ENCODE data around the gene PABPN1L. TPM values are rescaled to one million over a fixed set of nuclear protein-coding genes. Genes with fewer than 3 reads are reported as not detected.

Gene PABPN1L
- total and polyA plus RNA-seq, 2 of the 4 experiments (the other 2 are of a cell fraction): not detected

DNA sequence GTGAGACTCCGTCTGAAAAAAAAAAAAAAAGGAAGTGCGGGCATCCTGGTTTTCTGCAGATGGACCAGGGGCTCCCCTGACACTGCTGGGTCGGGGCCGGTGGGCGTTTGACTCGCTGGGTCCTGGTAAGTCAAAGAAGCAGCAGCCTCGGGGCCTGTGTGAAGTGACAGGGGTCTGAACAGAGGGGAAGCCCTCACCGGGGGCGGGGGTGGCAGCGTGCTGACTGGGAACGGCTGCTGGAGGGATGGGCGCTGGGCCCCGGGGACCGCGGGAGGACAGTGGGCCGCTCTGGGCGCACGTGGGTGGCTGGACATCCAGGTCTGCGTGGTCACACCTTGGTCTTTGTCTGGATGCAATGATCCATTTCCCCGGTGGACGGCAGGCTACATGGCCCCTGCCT is 17.9 kb downstream of the PABPN1L start:
- ATAC-seq (ENCODE audit: low read depth) (no peak), DNase-seq (no peak)
- Histone ChIP-seq H3K56ac (ENCODE audit: extremely low read depth, insufficient read depth, low read length) (no peak overlapping the region), H3K4me1 (ENCODE audit: control insufficient read depth, insufficient read depth, low read length) (peaks cover 3% of the 10 kb centered on the region; the same call in 1 of the 2 replicates), H2BK20ac (ENCODE audit: low read depth, low read length) (no peak overlapping the region), H3K4me3 (ENCODE audit: insufficient read depth, low read depth, low read length) (no peak overlapping the region), H3K23ac (ENCODE audit: low read depth, low read length) (no peak overlapping the region), H3K27ac (ENCODE audit: insufficient read depth, low read length) (no peak overlapping the region), H4K91ac (ENCODE audit: insufficient read depth, low read depth, low read length) (no peak overlapping the region), H3K79me1 (ENCODE audit: low read depth in 1 of 2, low read length in 2 of 2) (peaks cover 2 to 20% of the 10 kb centered on the region in 2 experiments; a peak in 3 of 4 replicates), H2AFZ (replicated peaks; ENCODE audit: low read length, poor library complexity) (no peak overlapping the region), H3K4ac (ENCODE audit: low read depth, low read length) (no peak overlapping the region), H3K9me3 (ENCODE audit: control insufficient read depth, insufficient read depth, low read length) (no peaks in the 10 kb centered on the region), H3K36me3 (ENCODE audit: control insufficient read depth, insufficient read depth, low read length) (peaks cover 11% of the 10 kb centered on the region), H2AK5ac (ENCODE audit: low read depth, low read length) (no peak overlapping the region), H3K18ac (ENCODE audit: low read depth, low read length) (no peak overlapping the region), H3K14ac (replicated peaks; ENCODE audit: low read depth, low read length) (no peak overlapping the region), H2BK120ac (ENCODE audit: low read depth, low read length) (no peak overlapping the region), H4K5ac (ENCODE audit: low read depth, low read length) (no peak overlapping the region), H2BK15ac (ENCODE audit: low read depth, low read length) (no peak overlapping the region), H3K4me2 (ENCODE audit: low read depth, low read length) (no peak overlapping the region), H4K8ac (ENCODE audit: low read depth in 2 of 2, low read length in 2 of 2) (no peak overlapping the region), H2BK5ac (ENCODE audit: low read depth, low read length, poor library complexity, severe bottlenecking) (no peak overlapping the region), H2AK9ac (replicated peaks; ENCODE audit: low read depth, low read length, poor library complexity) (no peak overlapping the region), H3K9ac (ENCODE audit: low read depth, low read length) (no peak overlapping the region), H4K20me1 (ENCODE audit: insufficient read depth, low read length) (peaks cover 10% of the 10 kb centered on the region; the same call in 1 of the 2 replicates), H3K9me1 (ENCODE audit: insufficient read depth, low read length) (no peaks in the 10 kb centered on the region), H3K27me3 (ENCODE audit: control insufficient read depth, insufficient read depth, low read length) (no peaks in the 10 kb centered on the region)
- 93% methylated on average over 12 of the region's 21 CpGs; no CpG with 5 or more reads in 1 of the 2 experiments for WGBS, 2 experiments (ENCODE audit: extremely low coverage in 2 of 2, insufficient read length in 1 of 2)
- CTCF ChIA-PET: no interaction called here
- in situ Hi-C loops (cut with MboI; ENCODE audit: low sequenced_read_pairs): no loop called here
- dilution Hi-C loops (cut with HindIII; ENCODE audit: low sequenced_read_pairs, unreplicated experiment): no loop called here
- no peak for TF ChIP-seq SMC3 (IDR thresholded peaks at IDR 0.05; ENCODE audit: low read depth, low read length)
- TF ChIP-seq CHD1 (IDR thresholded peaks at IDR 0.05; ENCODE audit: low read depth, low read length): no peak
- TF ChIP-seq RFX5 (IDR thresholded peaks at IDR 0.05; ENCODE audit: low read depth, low read length): no peak
- no peak for TF ChIP-seq BHLHE40 (IDR thresholded peaks at IDR 0.05; ENCODE audit: low read depth, low read length)
- TF ChIP-seq RAD21 (IDR thresholded peaks at IDR 0.05; ENCODE audit: low read length): no peak
- TF ChIP-seq, protein P1, sequence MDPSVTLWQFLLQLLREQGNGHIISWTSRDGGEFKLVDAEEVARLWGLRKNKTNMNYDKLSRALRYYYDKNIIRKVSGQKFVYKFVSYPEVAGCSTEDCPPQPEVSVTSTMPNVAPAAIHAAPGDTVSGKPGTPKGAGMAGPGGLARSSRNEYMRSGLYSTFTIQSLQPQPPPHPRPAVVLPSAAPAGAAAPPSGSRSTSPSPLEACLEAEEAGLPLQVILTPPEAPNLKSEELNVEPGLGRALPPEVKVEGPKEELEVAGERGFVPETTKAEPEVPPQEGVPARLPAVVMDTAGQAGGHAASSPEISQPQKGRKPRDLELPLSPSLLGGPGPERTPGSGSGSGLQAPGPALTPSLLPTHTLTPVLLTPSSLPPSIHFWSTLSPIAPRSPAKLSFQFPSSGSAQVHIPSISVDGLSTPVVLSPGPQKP (IDR thresholded peaks at IDR 0.05; ENCODE audit: borderline replicate concordance, low read depth, low read length): no peak
- no peak for TF ChIP-seq NFE2L2 (IDR thresholded peaks at IDR 0.05; ENCODE audit: low read depth, low read length)
- no TSS peak for BruUV-seq (replicated peaks)
- POLR2A ChIA-PET (ENCODE audit: unreplicated experiment): no interaction called here
- intact Hi-C loops (cut with micrococcal nuclease): no loop called here

Data from IMR-90 (cell line).